Fibroblast of lung (primary cell): ENCODE measurements around the gene CDC25B. TPM values are rescaled to one million over a fixed set of nuclear protein-coding genes. Genes with fewer than 3 reads are reported as not detected.

Source experiments
- DNase-seq, 2 donors: peaks; one replicate each; pipeline versions ENCODE4 v3.0.0 to v3.0.0-alpha.2; 2010; ENCODE audit warnings: low read depth in 2 of 2
- H2AFZ ChIP-seq: 2 replicates; pipeline ENCODE4 v1.5.1; 2012; ENCODE audit warnings: low read length, control low read depth, inconsistent platforms
- H3K27ac ChIP-seq: 2 replicates; pipeline ENCODE4 v1.5.1; 2011; ENCODE audit warnings: low read length, control low read depth; ENCODE audit not compliant: insufficient read depth
- H3K27me3 ChIP-seq: 2 replicates; pipeline ENCODE4 v1.5.1; 2011; ENCODE audit warnings: mild to moderate bottlenecking, low read length; ENCODE audit not compliant: control insufficient read depth, insufficient read depth
- H3K36me3 ChIP-seq: 2 replicates; pipeline ENCODE4 v1.5.1; 2011; ENCODE audit warnings: low read length; ENCODE audit not compliant: control insufficient read depth, insufficient read depth
- H3K4me1 ChIP-seq: 2 replicates; pipeline ENCODE4 v1.5.1; 2011; ENCODE audit warnings: low read length; ENCODE audit not compliant: control insufficient read depth, insufficient read depth; ENCODE audit errors: extremely low read depth
- H3K4me2 ChIP-seq: 2 replicates; pipeline ENCODE4 v1.5.1; 2011; ENCODE audit warnings: low read length, control low read depth; ENCODE audit not compliant: insufficient read depth; ENCODE audit errors: extremely low read depth
- H3K4me3 ChIP-seq, 4 experiments: fragments of 200-600 bp in 1 of 4; sonication (generic) in 1 of 4; replicated peaks in 1 of 4; 2 replicates each; pipeline ENCODE4 v1.5.1; 2011 to 2016; ENCODE audit warnings: low read length in 4 of 4, low read depth in 3 of 4, mild to moderate bottlenecking in 3 of 4, control low read depth in 2 of 4, inconsistent platforms in 1 of 4, mixed read lengths in 1 of 4; ENCODE audit not compliant: insufficient read depth in 1 of 4; ENCODE audit errors: control extremely low read depth in 1 of 4
- H3K79me2 ChIP-seq: 2 replicates; pipeline ENCODE4 v1.5.1; 2012; ENCODE audit warnings: mild to moderate bottlenecking, low read length, inconsistent platforms; ENCODE audit not compliant: control insufficient read depth, insufficient read depth
- H3K9ac ChIP-seq: 2 replicates; pipeline ENCODE4 v1.5.1; 2011; ENCODE audit warnings: mild to moderate bottlenecking, low read length, control low read depth; ENCODE audit not compliant: insufficient read depth
- H3K9me3 ChIP-seq: 2 replicates; pipeline ENCODE4 v1.5.1; 2012; ENCODE audit warnings: low read depth, low read length; ENCODE audit not compliant: control insufficient read depth, insufficient read depth
- H4K20me1 ChIP-seq: 2 replicates; pipeline ENCODE4 v1.5.1; 2011; ENCODE audit warnings: low read length; ENCODE audit not compliant: control insufficient read depth, insufficient read depth; ENCODE audit errors: extremely low read depth
- CTCF ChIP-seq, 2 donors: IDR thresholded peaks in 1 of 2; conservative IDR thresholded peaks in 1 of 2; 1 replicate in 1 of 2; 2 replicates in 1 of 2; pipeline ENCODE4 v1.5.1; 2011 to 2012; ENCODE audit warnings: low read length in 2 of 2, control low read depth in 1 of 2, inconsistent platforms in 1 of 2, low read depth in 1 of 2, mild to moderate bottlenecking in 1 of 2
- EZH2 ChIP-seq: IDR thresholded peaks from 2 replicates; pipeline ENCODE4 v1.5.1; 2012; ENCODE audit warnings: low read length, control low read depth, mild to moderate bottlenecking; ENCODE audit errors: missing control alignments
- polyA minus RNA-seq: library from RNA; depleted of rRNA, polyadenylated mRNA; stranded (reverse); fragments of >200 nt; gene quantifications from 2 replicates; pipeline ENCODE4 v1.2.3, GENCODE V29; 2011; ENCODE audit warnings: low replicate concordance
- polyA plus RNA-seq, 2 donors: library from polyadenylated mRNA; depleted of rRNA in 1 of 2; stranded (reverse) in 1 of 2; unstranded in 1 of 2; fragments of >200 nt; gene quantifications; 2 replicates each; pipeline ENCODE4 v1.2.1, GENCODE V29; 2011 to 2012; ENCODE audit warnings: missing spikeins in 1 of 2
- total RNA-seq: library from RNA; depleted of rRNA; stranded (reverse); fragments of >200 nt; gene quantifications from 2 replicates; pipeline ENCODE4 v1.2.1, GENCODE V29; 2014

Gene CDC25B
- total RNA-seq = 49.3 and 62.1 TPM in 2 replicates
- polyA plus RNA-seq = 38.2 and 86.1 TPM in 2 replicates
- polyA plus RNA-seq (2012) = 51.8 and 121 TPM in 2 replicates
- polyA minus RNA-seq = 88.0 and 238 TPM in 2 replicates

- TF ChIP-seq EZH2 (no peak), CTCF (conservative IDR thresholded peaks at IDR 0.05 in 1 of 2, IDR thresholded peaks at IDR 0.05 in 1 of 2; ENCODE audit: low read depth in 1 of 2, low read length in 2 of 2) (peak; percentile 41 to 50)
- DNase-seq = peak; percentile 87 to 95
- peaks cover 43% of the 10 kb centered on the region for H3K79me2 ChIP-seq
These were observed at the start of gene CDC25B for GRCh38 chr20:3795511-3796468. Gene CDC25B, plus strand, starts transcription at chr20:3796310. Its CDS starts 222 bp downstream, at chr20:3796532.

GRCh38 chr20:3747471-3747870 is 48.6 kb upstream of the CDC25B start:
- no peaks in the 10 kb centered on the region for H3K27me3 ChIP-seq
- no peak overlapping the region for H3K4me2 ChIP-seq
- no peaks in the 10 kb centered on the region for H3K9me3 ChIP-seq
- H3K9ac ChIP-seq = no peak overlapping the region
- no peak overlapping the region for H2AFZ ChIP-seq
- no peaks in the 10 kb centered on the region for H3K36me3 ChIP-seq
- DNase-seq = no peak
- H3K27ac ChIP-seq = no peak overlapping the region
- TF ChIP-seq EZH2 = no peak
- no peak for TF ChIP-seq CTCF (conservative IDR thresholded peaks at IDR 0.05 in 1 of 2, IDR thresholded peaks at IDR 0.05 in 1 of 2; ENCODE audit: low read depth in 1 of 2, low read length in 2 of 2)
- no peaks in the 10 kb centered on the region for H3K79me2 ChIP-seq
- H3K4me3 ChIP-seq = no peak overlapping the region
- H3K4me1 ChIP-seq = no peaks in the 10 kb centered on the region
- no peaks in the 10 kb centered on the region for H4K20me1 ChIP-seq

More at GRCh38 chr20:3795511-3796468, at the start of gene CDC25B:
- Histone ChIP-seq H3K4me2 (peak within 1 kb of the TSS; percentile 83), H3K9me3 (no peaks in the 10 kb centered on the region), H3K4me1 (peaks cover 21% of the 10 kb centered on the region), H4K20me1 (no peaks in the 10 kb centered on the region), H3K27ac (peak within 1 kb of the TSS; percentile 97), H3K36me3 (peaks cover 18% of the 10 kb centered on the region), H2AFZ (peak within 1 kb of the TSS; percentile 84), H3K4me3 (peak within 1 kb of the TSS; percentile 73 to 97 (median 86)), H3K9ac (peak within 1 kb of the TSS; percentile 89), H3K27me3 (no peaks in the 10 kb centered on the region)

GRCh38 chr20:3748073-3748472 is 48.0 kb upstream of the CDC25B start:
- no peaks in the 10 kb centered on the region for H4K20me1 ChIP-seq
- H3K9ac ChIP-seq = no peak overlapping the region
- H3K27ac ChIP-seq = no peak overlapping the region
- H3K4me2 ChIP-seq = no peak overlapping the region
- no peaks in the 10 kb centered on the region for H3K9me3 ChIP-seq
- H2AFZ ChIP-seq = no peak overlapping the region
- H3K27me3 ChIP-seq = no peaks in the 10 kb centered on the region
- H3K36me3 ChIP-seq = no peaks in the 10 kb centered on the region
- H3K4me1 ChIP-seq = no peaks in the 10 kb centered on the region
- TF ChIP-seq EZH2 = no peak
- no peak for TF ChIP-seq CTCF (conservative IDR thresholded peaks at IDR 0.05 in 1 of 2, IDR thresholded peaks at IDR 0.05 in 1 of 2; ENCODE audit: low read depth in 1 of 2, low read length in 2 of 2)
- H3K79me2 ChIP-seq = no peaks in the 10 kb centered on the region
- H3K4me3 ChIP-seq = no peak overlapping the region
- no peak for DNase-seq
